WTC11 (cell line): ENCODE measurements around the gene INKA2. TPM values are rescaled to one million over a fixed set of nuclear protein-coding genes. Genes with fewer than 3 reads are reported as not detected.

Experiments
- ATAC-seq: fragments of 200-7000 bp; cut with Tn5 transposase; 2 replicates; pipeline ENCODE4 v1.10.0; 2021; ENCODE audit warnings: mild to moderate bottlenecking, moderate library complexity
- CTCF ChIA-PET: fragments of 300-600 bp; sonication (Branson Sonifier 250); formaldehyde crosslinking; loops from one replicate; lab custom pipeline; 2021; ENCODE audit warnings: antibody characterized with exemption; lab: Charles Lee
- POLR2A ChIA-PET: fragments of 350-600 bp; sonication (Branson Sonifier 250); formaldehyde crosslinking; loops from one replicate; lab custom pipeline; 2021; ENCODE audit warnings: antibody characterized with exemption; lab: Charles Lee
- DNase-seq: peaks from one replicate; pipeline ENCODE4 v3.0.0; 2021; ENCODE audit warnings: low spot score
- H3K27ac Mint-ChIP-seq: 2 replicates; pipeline ENCODE4 v1.8.0; 2021; ENCODE audit warnings: mixed read lengths
- H3K27me3 Mint-ChIP-seq: 2 replicates; pipeline ENCODE4 v1.8.0; 2021; ENCODE audit warnings: low read depth, mild to moderate bottlenecking, moderate library complexity, mixed read lengths
- H3K36me3 Mint-ChIP-seq: 2 replicates; pipeline ENCODE4 v1.8.0; 2021; ENCODE audit warnings: mixed read lengths
- H3K4me1 Mint-ChIP-seq: 2 replicates; pipeline ENCODE4 v1.8.0; 2022; ENCODE audit warnings: mixed read lengths
- H3K4me3 Mint-ChIP-seq: 2 replicates; pipeline ENCODE4 v1.8.0; 2021; ENCODE audit warnings: mild to moderate bottlenecking, moderate library complexity, mixed read lengths
- H3K9me3 Mint-ChIP-seq: 2 replicates; pipeline ENCODE4 v1.8.0; 2021; ENCODE audit warnings: mixed read lengths
- ETV6 ChIP-seq: sonication (generic); formaldehyde crosslinking; IDR thresholded peaks from 2 replicates; pipeline ENCODE4 v1.8.1; 2022; ENCODE audit warnings: mild to moderate bottlenecking, missing genetic modification reagents
- FOXJ3 ChIP-seq: sonication (generic); formaldehyde crosslinking; IDR thresholded peaks from 2 replicates; pipeline ENCODE4 v1.9.0; 2021; ENCODE audit warnings: missing genetic modification reagents, mild to moderate bottlenecking, borderline replicate concordance
- FOXK1 ChIP-seq: sonication (generic); formaldehyde crosslinking; IDR thresholded peaks from 2 replicates; pipeline ENCODE4 v1.8.0; 2022; ENCODE audit warnings: mild to moderate bottlenecking, moderate library complexity, missing genetic modification reagents
- IRF2 ChIP-seq: sonication (generic); formaldehyde crosslinking; IDR thresholded peaks from 2 replicates; pipeline ENCODE4 v1.8.0; 2022; ENCODE audit warnings: low read depth, missing genetic modification reagents, borderline replicate concordance
- MYBL2 ChIP-seq: sonication (generic); formaldehyde crosslinking; IDR thresholded peaks from 2 replicates; pipeline ENCODE4 v1.8.1; 2023; ENCODE audit warnings: mild to moderate bottlenecking, moderate library complexity, missing genetic modification reagents
- NR2C2 ChIP-seq: sonication (generic); formaldehyde crosslinking; IDR thresholded peaks from 2 replicates; pipeline ENCODE4 v1.8.0; 2022; ENCODE audit warnings: mild to moderate bottlenecking, missing genetic modification reagents
- OVOL2 ChIP-seq: fragments of 250-450 bp; sonication (Bioruptor Pico); IDR thresholded peaks from 2 replicates; pipeline ENCODE4 v1.9.0; 2021; ENCODE audit warnings: mild to moderate bottlenecking, borderline replicate concordance
- TP53 ChIP-seq: sonication (generic); formaldehyde crosslinking; IDR thresholded peaks from 2 replicates; pipeline ENCODE4 v1.8.1; 2023; ENCODE audit warnings: mild to moderate bottlenecking, missing genetic modification reagents
- ZNF121 ChIP-seq: sonication (generic); formaldehyde crosslinking; IDR thresholded peaks from 2 replicates; pipeline ENCODE4 v1.8.0; 2023; ENCODE audit warnings: missing genetic modification reagents
- ZNF138 ChIP-seq: sonication (generic); formaldehyde crosslinking; conservative IDR thresholded peaks from 2 replicates; pipeline ENCODE4 v1.8.1; 2022; ENCODE audit warnings: mild to moderate bottlenecking, moderate library complexity, missing genetic modification reagents
- total RNA-seq: library from RNA; stranded (reverse); gene quantifications from 3 replicates; pipeline ENCODE4 v1.2.3, GENCODE V29; 2021
- TF ChIP-seq, protein P1 (sequence below): sonication (generic); formaldehyde crosslinking; IDR thresholded peaks from 2 replicates; pipeline ENCODE4 v1.8.0; 2022; ENCODE audit warnings: mild to moderate bottlenecking, missing genetic modification reagents
- TF ChIP-seq, protein P2 (sequence below): sonication (generic); formaldehyde crosslinking; IDR thresholded peaks from 2 replicates; pipeline ENCODE4 v1.8.0; 2023; ENCODE audit warnings: missing genetic modification reagents
- TF ChIP-seq, protein P3 (sequence below): fragments of 250-450 bp; sonication (Bioruptor Pico); IDR thresholded peaks from 2 replicates; pipeline ENCODE4 v1.8.0; 2021; ENCODE audit warnings: mild to moderate bottlenecking
- TF ChIP-seq, protein P4 (sequence below): sonication (generic); formaldehyde crosslinking; IDR thresholded peaks from 2 replicates; pipeline ENCODE4 v1.8.1; 2023; ENCODE audit warnings: mild to moderate bottlenecking, moderate library complexity, missing genetic modification reagents
- TF ChIP-seq, protein P5 (sequence below): sonication (generic); formaldehyde crosslinking; conservative IDR thresholded peaks from 2 replicates; pipeline ENCODE4 v1.8.1; 2023; ENCODE audit warnings: mild to moderate bottlenecking, low read depth, missing genetic modification reagents, moderate library complexity
- TF ChIP-seq, protein P6 (sequence below): fragments of 250-450 bp; sonication (Bioruptor Pico); IDR thresholded peaks from 2 replicates; pipeline ENCODE4 v1.9.0; 2021; ENCODE audit warnings: moderate library complexity, mild to moderate bottlenecking, inconsistent platforms, borderline replicate concordance
- TF ChIP-seq, protein P7 (sequence below): sonication (generic); formaldehyde crosslinking; IDR thresholded peaks from 2 replicates; pipeline ENCODE4 v1.8.0; 2022; ENCODE audit warnings: mild to moderate bottlenecking, missing genetic modification reagents
- TF ChIP-seq, protein P8 (sequence below): fragments of 200-600 bp; IDR thresholded peaks from 2 replicates; pipeline ENCODE4 v1.8.0; 2022; ENCODE audit warnings: antibody characterized with exemption
- TF ChIP-seq, protein P9 (sequence below): sonication (generic); formaldehyde crosslinking; IDR thresholded peaks from 2 replicates; pipeline ENCODE4 v1.8.1; 2022; ENCODE audit warnings: mild to moderate bottlenecking, missing genetic modification reagents, moderate library complexity, borderline replicate concordance
- TF ChIP-seq, protein P10 (sequence below): sonication (generic); formaldehyde crosslinking; IDR thresholded peaks from 2 replicates; pipeline ENCODE4 v1.8.0; 2022; ENCODE audit warnings: mild to moderate bottlenecking, missing genetic modification reagents

The INKA2 gene
- total RNA-seq, 1 experiment from 2014 or later: 20.1 TPM

DNA sequence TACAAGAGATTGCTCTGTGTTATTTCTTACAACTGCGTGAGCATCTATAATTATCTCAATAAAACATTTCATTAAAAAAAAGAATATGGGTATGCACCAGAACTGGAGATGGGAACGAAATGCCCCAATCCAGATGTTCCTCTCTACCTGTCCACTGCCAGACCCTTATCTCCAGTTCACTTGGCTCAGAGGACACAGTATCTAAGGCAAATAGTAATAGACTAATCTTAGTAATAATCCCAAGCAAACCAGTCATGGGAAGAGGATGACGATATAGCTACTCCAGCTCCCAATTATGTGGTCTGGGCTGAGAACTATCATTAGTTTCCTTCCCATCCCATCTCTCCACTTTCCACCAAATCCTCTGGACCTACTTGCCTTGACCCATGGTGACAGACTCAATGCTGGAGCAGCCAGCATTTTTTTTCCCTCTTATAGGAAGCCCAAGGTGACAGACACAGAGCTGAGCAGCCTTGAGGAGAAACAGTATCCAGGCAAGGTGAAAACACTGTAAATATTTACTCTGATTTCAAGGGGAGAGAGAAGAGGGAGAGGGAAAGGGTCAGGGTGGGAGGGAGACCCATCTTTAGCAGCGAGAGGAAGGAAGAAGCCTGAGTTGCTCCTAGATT lies 45.2 kb upstream of the INKA2 start (continued):
- TF ChIP-seq FOXK1: no peak
- no peak for TF ChIP-seq MYBL2 (CRISPR knock-in tag)
- TF ChIP-seq, protein P1, sequence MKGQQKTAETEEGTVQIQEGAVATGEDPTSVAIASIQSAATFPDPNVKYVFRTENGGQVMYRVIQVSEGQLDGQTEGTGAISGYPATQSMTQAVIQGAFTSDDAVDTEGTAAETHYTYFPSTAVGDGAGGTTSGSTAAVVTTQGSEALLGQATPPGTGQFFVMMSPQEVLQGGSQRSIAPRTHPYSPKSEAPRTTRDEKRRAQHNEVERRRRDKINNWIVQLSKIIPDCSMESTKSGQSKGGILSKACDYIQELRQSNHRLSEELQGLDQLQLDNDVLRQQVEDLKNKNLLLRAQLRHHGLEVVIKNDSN (CRISPR knock-in tag): no peak

DNA sequence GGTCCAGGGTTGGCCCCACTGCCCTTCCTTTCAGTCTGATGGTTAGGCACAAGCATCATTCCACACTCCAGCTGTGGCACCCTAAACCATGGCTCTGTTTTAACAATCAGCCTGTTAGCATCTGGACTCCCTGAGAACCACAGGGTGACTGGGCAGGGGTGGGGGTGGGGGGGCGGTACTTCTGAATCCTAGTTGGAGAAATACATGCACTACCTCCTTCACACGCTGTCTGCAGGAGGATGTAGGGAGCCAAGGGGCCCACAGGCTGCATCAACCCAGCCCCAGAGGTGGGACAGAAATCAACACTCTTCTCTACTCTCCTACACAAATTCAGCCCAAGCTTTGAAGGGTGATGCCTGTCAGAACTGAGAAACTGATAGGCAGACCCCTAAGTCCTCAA lies 40.4 kb upstream of the INKA2 start:
- H3K36me3 Mint-ChIP-seq: no peaks in the 10 kb centered on the region
- POLR2A ChIA-PET: no interaction called here
- H3K4me1 Mint-ChIP-seq: peaks cover 22% of the 10 kb centered on the region
- no peak overlapping the region for H3K4me3 Mint-ChIP-seq
- H3K9me3 Mint-ChIP-seq: 0 out of 2 replicates have a peak, but pooled peaks cover 4% of the 10 kb centered on the region
- no peaks in the 10 kb centered on the region; the same call in 1 of the 2 replicates for H3K27me3 Mint-ChIP-seq
- CTCF ChIA-PET: no interaction called here
- ATAC-seq (no peak), DNase-seq (no peak)
- H3K27ac Mint-ChIP-seq: peak overlapping the region; percentile 45; the same call in 1 of the 2 replicates
- TF ChIP-seq, protein P2, sequence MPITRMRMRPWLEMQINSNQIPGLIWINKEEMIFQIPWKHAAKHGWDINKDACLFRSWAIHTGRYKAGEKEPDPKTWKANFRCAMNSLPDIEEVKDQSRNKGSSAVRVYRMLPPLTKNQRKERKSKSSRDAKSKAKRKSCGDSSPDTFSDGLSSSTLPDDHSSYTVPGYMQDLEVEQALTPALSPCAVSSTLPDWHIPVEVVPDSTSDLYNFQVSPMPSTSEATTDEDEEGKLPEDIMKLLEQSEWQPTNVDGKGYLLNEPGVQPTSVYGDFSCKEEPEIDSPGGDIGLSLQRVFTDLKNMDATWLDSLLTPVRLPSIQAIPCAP (CRISPR knock-in tag): no peak
- no peak for TF ChIP-seq ETV6
- no peak for TF ChIP-seq ZNF138 (CRISPR knock-in tag)
- TF ChIP-seq, protein P3, sequence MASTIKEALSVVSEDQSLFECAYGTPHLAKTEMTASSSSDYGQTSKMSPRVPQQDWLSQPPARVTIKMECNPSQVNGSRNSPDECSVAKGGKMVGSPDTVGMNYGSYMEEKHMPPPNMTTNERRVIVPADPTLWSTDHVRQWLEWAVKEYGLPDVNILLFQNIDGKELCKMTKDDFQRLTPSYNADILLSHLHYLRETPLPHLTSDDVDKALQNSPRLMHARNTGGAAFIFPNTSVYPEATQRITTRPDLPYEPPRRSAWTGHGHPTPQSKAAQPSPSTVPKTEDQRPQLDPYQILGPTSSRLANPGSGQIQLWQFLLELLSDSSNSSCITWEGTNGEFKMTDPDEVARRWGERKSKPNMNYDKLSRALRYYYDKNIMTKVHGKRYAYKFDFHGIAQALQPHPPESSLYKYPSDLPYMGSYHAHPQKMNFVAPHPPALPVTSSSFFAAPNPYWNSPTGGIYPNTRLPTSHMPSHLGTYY (CRISPR knock-in tag): no peak
- TF ChIP-seq NR2C2 (CRISPR knock-in tag): no peak
- TF ChIP-seq, protein P4, sequence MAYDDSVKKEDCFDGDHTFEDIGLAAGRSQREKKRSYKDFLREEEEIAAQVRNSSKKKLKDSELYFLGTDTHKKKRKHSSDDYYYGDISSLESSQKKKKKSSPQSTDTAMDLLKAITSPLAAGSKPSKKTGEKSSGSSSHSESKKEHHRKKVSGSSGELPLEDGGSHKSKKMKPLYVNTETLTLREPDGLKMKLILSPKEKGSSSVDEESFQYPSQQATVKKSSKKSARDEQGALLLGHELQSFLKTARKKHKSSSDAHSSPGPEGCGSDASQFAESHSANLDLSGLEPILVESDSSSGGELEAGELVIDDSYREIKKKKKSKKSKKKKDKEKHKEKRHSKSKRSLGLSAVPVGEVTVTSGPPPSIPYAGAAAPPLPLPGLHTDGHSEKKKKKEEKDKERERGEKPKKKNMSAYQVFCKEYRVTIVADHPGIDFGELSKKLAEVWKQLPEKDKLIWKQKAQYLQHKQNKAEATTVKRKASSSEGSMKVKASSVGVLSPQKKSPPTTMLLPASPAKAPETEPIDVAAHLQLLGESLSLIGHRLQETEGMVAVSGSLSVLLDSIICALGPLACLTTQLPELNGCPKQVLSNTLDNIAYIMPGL (CRISPR knock-in tag): no peak
- TF ChIP-seq MYBL2 (CRISPR knock-in tag): no peak
- no peak for TF ChIP-seq ZNF121 (CRISPR knock-in tag)
- TF ChIP-seq, protein P5, sequence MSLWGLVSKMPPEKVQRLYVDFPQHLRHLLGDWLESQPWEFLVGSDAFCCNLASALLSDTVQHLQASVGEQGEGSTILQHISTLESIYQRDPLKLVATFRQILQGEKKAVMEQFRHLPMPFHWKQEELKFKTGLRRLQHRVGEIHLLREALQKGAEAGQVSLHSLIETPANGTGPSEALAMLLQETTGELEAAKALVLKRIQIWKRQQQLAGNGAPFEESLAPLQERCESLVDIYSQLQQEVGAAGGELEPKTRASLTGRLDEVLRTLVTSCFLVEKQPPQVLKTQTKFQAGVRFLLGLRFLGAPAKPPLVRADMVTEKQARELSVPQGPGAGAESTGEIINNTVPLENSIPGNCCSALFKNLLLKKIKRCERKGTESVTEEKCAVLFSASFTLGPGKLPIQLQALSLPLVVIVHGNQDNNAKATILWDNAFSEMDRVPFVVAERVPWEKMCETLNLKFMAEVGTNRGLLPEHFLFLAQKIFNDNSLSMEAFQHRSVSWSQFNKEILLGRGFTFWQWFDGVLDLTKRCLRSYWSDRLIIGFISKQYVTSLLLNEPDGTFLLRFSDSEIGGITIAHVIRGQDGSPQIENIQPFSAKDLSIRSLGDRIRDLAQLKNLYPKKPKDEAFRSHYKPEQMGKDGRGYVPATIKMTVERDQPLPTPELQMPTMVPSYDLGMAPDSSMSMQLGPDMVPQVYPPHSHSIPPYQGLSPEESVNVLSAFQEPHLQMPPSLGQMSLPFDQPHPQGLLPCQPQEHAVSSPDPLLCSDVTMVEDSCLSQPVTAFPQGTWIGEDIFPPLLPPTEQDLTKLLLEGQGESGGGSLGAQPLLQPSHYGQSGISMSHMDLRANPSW (CRISPR knock-in tag): no peak
- no peak for TF ChIP-seq OVOL2
- TF ChIP-seq, protein P6, sequence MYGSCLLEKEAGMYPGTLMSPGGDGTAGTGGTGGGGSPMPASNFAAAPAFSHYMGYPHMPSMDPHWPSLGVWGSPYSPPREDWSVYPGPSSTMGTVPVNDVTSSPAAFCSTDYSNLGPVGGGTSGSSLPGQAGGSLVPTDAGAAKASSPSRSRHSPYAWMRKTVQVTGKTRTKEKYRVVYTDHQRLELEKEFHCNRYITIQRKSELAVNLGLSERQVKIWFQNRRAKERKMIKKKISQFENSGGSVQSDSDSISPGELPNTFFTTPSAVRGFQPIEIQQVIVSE (CRISPR knock-in tag): no peak
- TF ChIP-seq TP53 (CRISPR knock-in tag): no peak
- no peak for TF ChIP-seq FOXJ3
- TF ChIP-seq, protein P7, sequence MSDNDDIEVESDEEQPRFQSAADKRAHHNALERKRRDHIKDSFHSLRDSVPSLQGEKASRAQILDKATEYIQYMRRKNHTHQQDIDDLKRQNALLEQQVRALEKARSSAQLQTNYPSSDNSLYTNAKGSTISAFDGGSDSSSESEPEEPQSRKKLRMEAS (CRISPR knock-in tag): no peak
- TF ChIP-seq, protein P8, sequence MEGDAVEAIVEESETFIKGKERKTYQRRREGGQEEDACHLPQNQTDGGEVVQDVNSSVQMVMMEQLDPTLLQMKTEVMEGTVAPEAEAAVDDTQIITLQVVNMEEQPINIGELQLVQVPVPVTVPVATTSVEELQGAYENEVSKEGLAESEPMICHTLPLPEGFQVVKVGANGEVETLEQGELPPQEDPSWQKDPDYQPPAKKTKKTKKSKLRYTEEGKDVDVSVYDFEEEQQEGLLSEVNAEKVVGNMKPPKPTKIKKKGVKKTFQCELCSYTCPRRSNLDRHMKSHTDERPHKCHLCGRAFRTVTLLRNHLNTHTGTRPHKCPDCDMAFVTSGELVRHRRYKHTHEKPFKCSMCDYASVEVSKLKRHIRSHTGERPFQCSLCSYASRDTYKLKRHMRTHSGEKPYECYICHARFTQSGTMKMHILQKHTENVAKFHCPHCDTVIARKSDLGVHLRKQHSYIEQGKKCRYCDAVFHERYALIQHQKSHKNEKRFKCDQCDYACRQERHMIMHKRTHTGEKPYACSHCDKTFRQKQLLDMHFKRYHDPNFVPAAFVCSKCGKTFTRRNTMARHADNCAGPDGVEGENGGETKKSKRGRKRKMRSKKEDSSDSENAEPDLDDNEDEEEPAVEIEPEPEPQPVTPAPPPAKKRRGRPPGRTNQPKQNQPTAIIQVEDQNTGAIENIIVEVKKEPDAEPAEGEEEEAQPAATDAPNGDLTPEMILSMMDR: no peak
- TF ChIP-seq, protein P9, sequence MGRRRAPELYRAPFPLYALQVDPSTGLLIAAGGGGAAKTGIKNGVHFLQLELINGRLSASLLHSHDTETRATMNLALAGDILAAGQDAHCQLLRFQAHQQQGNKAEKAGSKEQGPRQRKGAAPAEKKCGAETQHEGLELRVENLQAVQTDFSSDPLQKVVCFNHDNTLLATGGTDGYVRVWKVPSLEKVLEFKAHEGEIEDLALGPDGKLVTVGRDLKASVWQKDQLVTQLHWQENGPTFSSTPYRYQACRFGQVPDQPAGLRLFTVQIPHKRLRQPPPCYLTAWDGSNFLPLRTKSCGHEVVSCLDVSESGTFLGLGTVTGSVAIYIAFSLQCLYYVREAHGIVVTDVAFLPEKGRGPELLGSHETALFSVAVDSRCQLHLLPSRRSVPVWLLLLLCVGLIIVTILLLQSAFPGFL: no peak
- TF ChIP-seq, protein P10, sequence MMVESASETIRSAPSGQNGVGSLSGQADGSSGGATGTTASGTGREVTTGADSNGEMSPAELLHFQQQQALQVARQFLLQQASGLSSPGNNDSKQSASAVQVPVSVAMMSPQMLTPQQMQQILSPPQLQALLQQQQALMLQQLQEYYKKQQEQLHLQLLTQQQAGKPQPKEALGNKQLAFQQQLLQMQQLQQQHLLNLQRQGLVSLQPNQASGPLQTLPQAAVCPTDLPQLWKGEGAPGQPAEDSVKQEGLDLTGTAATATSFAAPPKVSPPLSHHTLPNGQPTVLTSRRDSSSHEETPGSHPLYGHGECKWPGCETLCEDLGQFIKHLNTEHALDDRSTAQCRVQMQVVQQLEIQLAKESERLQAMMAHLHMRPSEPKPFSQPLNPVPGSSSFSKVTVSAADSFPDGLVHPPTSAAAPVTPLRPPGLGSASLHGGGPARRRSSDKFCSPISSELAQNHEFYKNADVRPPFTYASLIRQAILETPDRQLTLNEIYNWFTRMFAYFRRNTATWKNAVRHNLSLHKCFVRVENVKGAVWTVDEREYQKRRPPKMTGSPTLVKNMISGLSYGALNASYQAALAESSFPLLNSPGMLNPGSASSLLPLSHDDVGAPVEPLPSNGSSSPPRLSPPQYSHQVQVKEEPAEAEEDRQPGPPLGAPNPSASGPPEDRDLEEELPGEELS (CRISPR knock-in tag): no peak
- no peak for TF ChIP-seq FOXK1
- no peak for TF ChIP-seq IRF2
